Stimulated activated CD8-positive, alpha-beta memory T cell treated with anti-CD3 and anti-CD28 coated beads, Interleukin-4, amount 100 ng/mL, for 48 hours (primary cell): ENCODE results near the gene S100A6.
"Not testable (repeated sequence)": the region's sequence is repeated elsewhere in the genome, so short reads cannot be mapped to it uniquely, and the experiment has no call there.

ENCODE experiments used
- DNase-seq: peaks from one replicate; pipeline ENCODE4 v3.0.0-alpha.2; 2020

S100A6 gene

GRCh38 chr1:153563483-153563901, 27.7 kb upstream of the S100A6 start:
- DNase-seq = no peak

GRCh38 chr1:153562021-153562420, 26.2 kb upstream of the S100A6 start:
- not testable (repeated sequence) for DNase-seq

- DNase-seq = no peak
Measured at GRCh38 chr1:153561466-153561985, 25.7 kb upstream of the S100A6 start.

GRCh38 chr1:153560771-153561465, 25.1 kb upstream of the S100A6 start:
- DNase-seq = no peak

- DNase-seq = no peak
Measured at GRCh38 chr1:153560241-153560640, 24.4 kb upstream of the S100A6 start.

GRCh38 chr1:153557877-153558276, 22.1 kb upstream of the S100A6 start:
- no peak for DNase-seq

- no peak for DNase-seq
Measured at GRCh38 chr1:153556348-153556747, 20.6 kb upstream of the S100A6 start.

- no peak for DNase-seq
Measured at GRCh38 chr1:153553830-153554541, 18.2 kb upstream of the S100A6 start.

- DNase-seq = no peak
Measured at GRCh38 chr1:153553096-153553495, 17.3 kb upstream of the S100A6 start.

GRCh38 chr1:153552335-153552734, 16.5 kb upstream of the S100A6 start:
- no peak for DNase-seq

GRCh38 chr1:153550827-153551500, 15.2 kb upstream of the S100A6 start:
- DNase-seq = no peak

- DNase-seq = no peak
Measured at GRCh38 chr1:153550398-153550758, 14.6 kb upstream of the S100A6 start.

GRCh38 chr1:153549741-153550397, 14.1 kb upstream of the S100A6 start:
- no peak for DNase-seq

- DNase-seq = no peak
Measured at GRCh38 chr1:153548722-153549688, 13.2 kb upstream of the S100A6 start, which contains the start of gene S100A3. TSS of gene S100A3 (minus strand) at chr1:153549258. CDS start at chr1:153548485, 773 bp downstream.

GRCh38 chr1:153547560-153548551, 12.1 kb upstream of the S100A6 start:
- no peak for DNase-seq

GRCh38 chr1:153546796-153547559, 11.2 kb upstream of the S100A6 start:
- no peak for DNase-seq

- no peak for DNase-seq
Measured at GRCh38 chr1:153546371-153546770, 10.6 kb upstream of the S100A6 start.

- DNase-seq = peak; percentile 95
Measured at GRCh38 chr1:153545067-153546055, 9.6 kb upstream of the S100A6 start, which contains the start of gene S100A4. TSS of gene S100A4 (minus strand) at chr1:153545806. CDS start at chr1:153544794, 1,012 bp downstream.
